T-helper 2 cell treated with Interferon-gamma antibody and Interleukin-4, amounts not matched to agents 5 μg/mL and 100 μg/mL, for 36 hours (primary cell): ENCODE measurements around the gene STK11.

ENCODE experiments used
- DNase-seq: peaks from one replicate; pipeline ENCODE4 v3.0.0; 2021; ENCODE audit warnings: low spot score
- H3K27ac Mint-ChIP-seq: one replicate; pipeline ENCODE4 v1.8.0; 2021; ENCODE audit warnings: mild to moderate bottlenecking, mixed read lengths
- H3K27me3 Mint-ChIP-seq: one replicate; pipeline ENCODE4 v1.8.0; 2021; ENCODE audit warnings: low read depth, mixed read lengths
- H3K36me3 Mint-ChIP-seq: one replicate; pipeline ENCODE4 v1.8.0; 2021; ENCODE audit warnings: low read depth, mixed read lengths
- H3K4me1 Mint-ChIP-seq: one replicate; pipeline ENCODE4 v1.8.0; 2021; ENCODE audit warnings: low read depth, mixed read lengths
- H3K4me3 Mint-ChIP-seq: one replicate; pipeline ENCODE4 v1.8.0; 2022; ENCODE audit warnings: mild to moderate bottlenecking, moderate library complexity, mixed read lengths
- H3K9me3 Mint-ChIP-seq: one replicate; pipeline ENCODE4 v1.8.0; 2021; ENCODE audit warnings: mixed read lengths

The STK11 gene

GRCh38 chr19:1164684-1165531, 40.7 kb upstream of the STK11 start:
- H3K4me1 Mint-ChIP-seq: no peaks in the 10 kb centered on the region
- no peak overlapping the region for H3K4me3 Mint-ChIP-seq
- no peak overlapping the region for H3K27ac Mint-ChIP-seq
- DNase-seq: no peak
- H3K9me3 Mint-ChIP-seq: no peaks in the 10 kb centered on the region
- no peaks in the 10 kb centered on the region for H3K27me3 Mint-ChIP-seq
- no peaks in the 10 kb centered on the region for H3K36me3 Mint-ChIP-seq

- H3K4me3 Mint-ChIP-seq: no peak overlapping the region
- DNase-seq: no peak
- no peaks in the 10 kb centered on the region for H3K9me3 Mint-ChIP-seq
- H3K36me3 Mint-ChIP-seq: peaks cover 2% of the 10 kb centered on the region
- no peak overlapping the region for H3K27ac Mint-ChIP-seq
- H3K27me3 Mint-ChIP-seq: no peaks in the 10 kb centered on the region
- H3K4me1 Mint-ChIP-seq: peaks cover 6% of the 10 kb centered on the region
These were observed 38.6 kb upstream of the STK11 start for GRCh38 chr19:1166872-1167573.

GRCh38 chr19:1167687-1168571, 37.6 kb upstream of the STK11 start:
- H3K27ac Mint-ChIP-seq: no peak overlapping the region
- H3K9me3 Mint-ChIP-seq: no peaks in the 10 kb centered on the region
- peaks cover 2% of the 10 kb centered on the region for H3K36me3 Mint-ChIP-seq
- H3K4me3 Mint-ChIP-seq: no peak overlapping the region
- DNase-seq: no peak
- peaks cover 8% of the 10 kb centered on the region for H3K4me1 Mint-ChIP-seq
- no peaks in the 10 kb centered on the region for H3K27me3 Mint-ChIP-seq

- Mint-ChIP-seq H3K4me1 (peaks cover 8% of the 10 kb centered on the region), H3K9me3 (no peaks in the 10 kb centered on the region), H3K36me3 (peaks cover 2% of the 10 kb centered on the region), H3K27ac (no peak overlapping the region), H3K27me3 (no peaks in the 10 kb centered on the region), H3K4me3 (no peak overlapping the region)
- DNase-seq: no peak
These were observed 36.8 kb upstream of the STK11 start for GRCh38 chr19:1168572-1169410.

GRCh38 chr19:1169411-1169791, 36.2 kb upstream of the STK11 start:
- Mint-ChIP-seq H3K36me3 (peaks cover 2% of the 10 kb centered on the region), H3K4me3 (no peak overlapping the region), H3K4me1 (peaks cover 9% of the 10 kb centered on the region), H3K9me3 (no peaks in the 10 kb centered on the region), H3K27me3 (no peaks in the 10 kb centered on the region), H3K27ac (no peak overlapping the region)
- DNase-seq: no peak

- DNase-seq: no peak
- peaks cover 11% of the 10 kb centered on the region for H3K4me1 Mint-ChIP-seq
- peak overlapping the region; percentile 15 for H3K4me3 Mint-ChIP-seq
- H3K27me3 Mint-ChIP-seq: no peaks in the 10 kb centered on the region
- H3K9me3 Mint-ChIP-seq: no peaks in the 10 kb centered on the region
- H3K27ac Mint-ChIP-seq: no peak overlapping the region
- H3K36me3 Mint-ChIP-seq: peaks cover 2% of the 10 kb centered on the region
These were observed 35.4 kb upstream of the STK11 start for GRCh38 chr19:1169921-1170885.

- Mint-ChIP-seq H3K27ac (no peak overlapping the region), H3K9me3 (no peaks in the 10 kb centered on the region), H3K36me3 (peaks cover 2% of the 10 kb centered on the region), H3K27me3 (no peaks in the 10 kb centered on the region), H3K4me3 (peak overlapping the region; percentile 15), H3K4me1 (peaks cover 11% of the 10 kb centered on the region)
- DNase-seq: no peak
These were observed 34.4 kb upstream of the STK11 start for GRCh38 chr19:1170938-1171754.

- Mint-ChIP-seq H3K4me3 (peak overlapping the region; percentile 88), H3K36me3 (peaks cover 2% of the 10 kb centered on the region), H3K9me3 (no peaks in the 10 kb centered on the region), H3K4me1 (peaks cover 11% of the 10 kb centered on the region), H3K27me3 (no peaks in the 10 kb centered on the region), H3K27ac (peak overlapping the region; percentile 4)
- DNase-seq: no peak
These were observed 33.7 kb upstream of the STK11 start for GRCh38 chr19:1171755-1172352.

GRCh38 chr19:1172353-1173158, 33.0 kb upstream of the STK11 start:
- Mint-ChIP-seq H3K27me3 (no peaks in the 10 kb centered on the region), H3K36me3 (peaks cover 2% of the 10 kb centered on the region), H3K4me3 (peak overlapping the region; percentile 88), H3K27ac (peak overlapping the region; percentile 71), H3K9me3 (no peaks in the 10 kb centered on the region), H3K4me1 (peaks cover 13% of the 10 kb centered on the region)
- DNase-seq: no peak

- no peaks in the 10 kb centered on the region for H3K27me3 Mint-ChIP-seq
- H3K9me3 Mint-ChIP-seq: no peaks in the 10 kb centered on the region
- H3K4me3 Mint-ChIP-seq: peak overlapping the region; percentile 88
- no peak for DNase-seq
- peaks cover 2% of the 10 kb centered on the region for H3K36me3 Mint-ChIP-seq
- H3K4me1 Mint-ChIP-seq: peaks cover 14% of the 10 kb centered on the region
- H3K27ac Mint-ChIP-seq: peak overlapping the region; percentile 94
These were observed 32.3 kb upstream of the STK11 start for GRCh38 chr19:1173159-1173844.
